GM23338 (cell line): ENCODE results near the gene HMCN2. TPM values are rescaled to one million over a fixed set of nuclear protein-coding genes. Genes with fewer than 3 reads are reported as not detected.
A peak's percentile ranks its signal among the peaks of the same experiment; 100 is the strongest.

Experiments
- ATAC-seq: fragments of 200-7000 bp; cut with Tn5 transposase; 3 replicates; pipeline ENCODE4 v1.9.1; 2020
- DNase-seq: peaks from one replicate; pipeline ENCODE4 v3.0.0-alpha.2; 2015; ENCODE audit warnings: low spot score
- H2AFZ ChIP-seq: fragments of 200-600 bp; sonication (generic); 2 replicates; pipeline ENCODE4 v1.8.0; 2016; ENCODE audit warnings: antibody characterized with exemption, mild to moderate bottlenecking, moderate library complexity
- H3F3A ChIP-seq: fragments of 200-600 bp; sonication (generic); replicated peaks from 2 replicates; pipeline ENCODE4 v1.8.0; 2017; ENCODE audit warnings: antibody characterized with exemption, mixed run types, low read depth
- H3K27ac ChIP-seq: fragments of 200-600 bp; sonication (generic); 2 replicates; pipeline ENCODE4 v1.6.1; 2016; ENCODE audit warnings: low read depth
- H3K27me3 ChIP-seq: fragments of 200-600 bp; sonication (generic); 2 replicates; pipeline ENCODE4 v1.8.0; 2016; ENCODE audit warnings: mild to moderate bottlenecking, mixed run types, moderate library complexity; ENCODE audit not compliant: insufficient read depth
- H3K36me3 ChIP-seq: fragments of 200-600 bp; sonication (generic); 2 replicates; pipeline ENCODE4 v1.8.0; 2016; ENCODE audit warnings: mild to moderate bottlenecking; ENCODE audit not compliant: insufficient read depth
- H3K4me1 ChIP-seq: fragments of 200-600 bp; sonication (generic); 2 replicates; pipeline ENCODE4 v1.8.0; 2016; ENCODE audit warnings: mild to moderate bottlenecking, moderate library complexity; ENCODE audit not compliant: insufficient read depth
- H3K4me2 ChIP-seq: fragments of 200-600 bp; sonication (generic); 2 replicates; pipeline ENCODE4 v1.7.1; 2017; ENCODE audit warnings: mixed run types
- H3K4me3 ChIP-seq: fragments of 200-600 bp; sonication (generic); 2 replicates; pipeline ENCODE4 v1.6.1; 2016; ENCODE audit warnings: mixed run types
- H3K79me2 ChIP-seq: fragments of 200-600 bp; sonication (generic); replicated peaks from 2 replicates; pipeline ENCODE4 v1.8.0; 2017; ENCODE audit warnings: mild to moderate bottlenecking; ENCODE audit not compliant: insufficient read depth
- H3K9me2 ChIP-seq: fragments of 200-600 bp; sonication (generic); 2 replicates; pipeline ENCODE4 v1.8.0; 2017; ENCODE audit not compliant: insufficient read depth
- H4K20me1 ChIP-seq: fragments of 200-600 bp; sonication (generic); replicated peaks from 2 replicates; pipeline ENCODE4 v1.8.0; 2017; ENCODE audit warnings: mild to moderate bottlenecking; ENCODE audit not compliant: insufficient read depth
- H3K27ac Mint-ChIP-seq: 2 replicates; pipeline ENCODE4 v1.8.0; 2020; ENCODE audit warnings: inconsistent platforms, mild to moderate bottlenecking, moderate library complexity, mixed read lengths
- H3K27me3 Mint-ChIP-seq: 3 replicates; pipeline ENCODE4 v1.8.0; 2022; ENCODE audit warnings: low read depth, mild to moderate bottlenecking, moderate library complexity, mixed read lengths, inconsistent platforms; ENCODE audit not compliant: insufficient read depth, poor library complexity
- H3K36me3 Mint-ChIP-seq: 3 replicates; pipeline ENCODE4 v1.8.0; 2021; ENCODE audit warnings: low read depth, mild to moderate bottlenecking, inconsistent platforms, moderate library complexity, mixed read lengths
- H3K4me1 Mint-ChIP-seq: 3 replicates; pipeline ENCODE4 v1.8.0; 2020; ENCODE audit warnings: mild to moderate bottlenecking, inconsistent platforms, mixed read lengths
- H3K4me3 Mint-ChIP-seq: 3 replicates; pipeline ENCODE4 v1.8.0; 2021; ENCODE audit warnings: moderate library complexity, mild to moderate bottlenecking, inconsistent platforms, mixed read lengths
- H3K9me3 Mint-ChIP-seq: 3 replicates; pipeline ENCODE4 v1.8.0; 2020; ENCODE audit warnings: moderate library complexity, mild to moderate bottlenecking, inconsistent platforms, mixed read lengths
- CTCF ChIP-seq, 2 experiments: fragments of 200-600 bp in 1 of 2; sonication (generic) in 1 of 2; conservative IDR thresholded peaks; 2 replicates each; pipeline versions ENCODE4 v1.5.1 to v1.6.1; 2016 to 2017; ENCODE audit warnings: antibody characterized with exemption in 2 of 2, low read depth in 2 of 2, mild to moderate bottlenecking in 2 of 2, moderate library complexity in 1 of 2
- JUNB ChIP-seq: IDR thresholded peaks from one replicate; pipeline ENCODE4 v1.6.1; 2016; ENCODE audit warnings: antibody characterized with exemption; ENCODE audit not compliant: unreplicated experiment
- POLR2AphosphoS5 ChIP-seq: IDR thresholded peaks from 2 replicates; pipeline ENCODE4 v1.6.1; 2016; ENCODE audit warnings: antibody characterized with exemption, low read depth
- STAT1 ChIP-seq: IDR thresholded peaks from one replicate; pipeline ENCODE4 v1.6.1; 2016; ENCODE audit warnings: antibody characterized with exemption; ENCODE audit not compliant: unreplicated experiment
- ZNF114 ChIP-seq: fragments of 250-450 bp; sonication (Bioruptor Pico); IDR thresholded peaks from 2 replicates; pipeline ENCODE4 v1.5.0; 2020; ENCODE audit warnings: mild to moderate bottlenecking, moderate library complexity
- ZNF331 ChIP-seq: fragments of 250-450 bp; sonication (Bioruptor Pico); IDR thresholded peaks from 2 replicates; pipeline ENCODE4 v1.5.0; 2020; ENCODE audit warnings: low read depth, mild to moderate bottlenecking, moderate library complexity
- ZNF462 ChIP-seq: fragments of 250-450 bp; sonication (Bioruptor Pico); IDR thresholded peaks from 2 replicates; pipeline ENCODE4 v1.5.0; 2020; ENCODE audit warnings: mild to moderate bottlenecking, moderate library complexity
- polyA plus RNA-seq: library from polyadenylated mRNA; unstranded; fragments of >200 nt; fragmentation: Nextera tagmentation; extraction: Ambion mirVana; gene quantifications from 2 replicates; pipeline ENCODE4 v1.2.1, GENCODE V29; 2016
- total RNA-seq: library from RNA; depleted of rRNA; stranded (reverse); fragments of >200 nt; shearing (Covaris generic); gene quantifications from 2 replicates; pipeline ENCODE4 v1.2.3, GENCODE V29; 2014

Gene HMCN2
- total and polyA plus RNA-seq, 2 experiments from 2014 or later, result 1.3 to 4.7 TPM

DNA sequence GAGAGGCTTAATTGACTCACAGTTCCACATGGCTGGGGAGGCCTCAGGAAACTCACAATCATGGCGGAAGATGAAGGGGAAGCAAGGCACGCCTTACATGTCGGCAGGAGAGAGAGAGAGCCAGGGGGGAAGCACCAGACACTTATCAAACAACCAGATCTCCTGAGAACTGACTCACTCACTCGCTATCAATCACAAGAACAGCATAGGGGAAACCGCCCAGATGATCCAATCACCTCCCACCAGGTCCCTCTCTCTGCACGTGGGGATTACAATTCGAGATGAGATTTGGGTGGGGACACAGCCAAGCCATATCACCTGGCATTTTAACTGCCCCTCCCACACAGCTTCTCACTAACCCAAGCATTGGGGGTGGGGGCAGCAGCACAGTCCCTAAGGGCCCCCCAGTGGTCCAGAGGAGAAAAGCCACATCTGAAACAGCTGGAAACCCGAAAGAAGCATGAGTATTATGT, 103.1 kb downstream of the HMCN2 start:
- Histone ChIP-seq H3K79me2 (no peaks in the 10 kb centered on the region), H3K9me2 (no peaks in the 10 kb centered on the region), H2AFZ (no peak overlapping the region), H3K4me2 (no peak overlapping the region), H3K27ac (no peak overlapping the region), H3F3A (no peaks in the 10 kb centered on the region), H3K36me3 (no peaks in the 10 kb centered on the region), H3K4me1 (no peaks in the 10 kb centered on the region), H3K27me3 (no peaks in the 10 kb centered on the region), H3K4me3 (no peak overlapping the region), H4K20me1 (no peaks in the 10 kb centered on the region)
- ATAC-seq (peak; percentile 12; the same call in 1 of the 3 replicates), DNase-seq (no peak)
- H3K27me3 Mint-ChIP-seq, result peaks cover 2% of the 10 kb centered on the region
- no peaks in the 10 kb centered on the region; the same call in 2 of the 3 replicates for H3K9me3 Mint-ChIP-seq
- H3K27ac Mint-ChIP-seq, result no peak overlapping the region
- no peak overlapping the region for H3K4me3 Mint-ChIP-seq
- peaks cover 14% of the 10 kb centered on the region; the same call in 2 of the 3 replicates for H3K4me1 Mint-ChIP-seq
- H3K36me3 Mint-ChIP-seq, result peaks cover 8% of the 10 kb centered on the region; the same call in 2 of the 3 replicates
- TF ChIP-seq ZNF114 (CRISPR knock-in tag) (no peak), CTCF (conservative IDR thresholded peaks at IDR 0.05; ENCODE audit: low read depth in 2 of 2) (peak in 1 of 2 experiments; percentile 28; a peak in 2 of 4 replicates)

GRCh38 chr9:130370226-130370625, 104.7 kb downstream of the HMCN2 start:
- DNase-seq (no peak), ATAC-seq (no peak)
- Mint-ChIP-seq H3K4me1 (peaks cover 14% of the 10 kb centered on the region; the same call in 2 of the 3 replicates), H3K4me3 (no peak overlapping the region), H3K36me3 (peaks cover 11% of the 10 kb centered on the region; the same call in 2 of the 3 replicates), H3K27me3 (peaks cover 2% of the 10 kb centered on the region), H3K27ac (no peak overlapping the region), H3K9me3 (no peaks in the 10 kb centered on the region; the same call in 2 of the 3 replicates)
- no peaks in the 10 kb centered on the region for H4K20me1 ChIP-seq
- H3F3A ChIP-seq, result no peaks in the 10 kb centered on the region
- no peaks in the 10 kb centered on the region for H3K9me2 ChIP-seq
- H3K4me3 ChIP-seq, result no peak overlapping the region
- no peak overlapping the region for H2AFZ ChIP-seq
- H3K4me1 ChIP-seq, result no peaks in the 10 kb centered on the region
- H3K4me2 ChIP-seq, result no peak overlapping the region
- no peak overlapping the region for H3K27ac ChIP-seq
- no peaks in the 10 kb centered on the region for H3K27me3 ChIP-seq
- TF ChIP-seq STAT1 (no peak), JUNB (no peak)
- H3K36me3 ChIP-seq, result no peaks in the 10 kb centered on the region
- no peaks in the 10 kb centered on the region for H3K79me2 ChIP-seq

DNA sequence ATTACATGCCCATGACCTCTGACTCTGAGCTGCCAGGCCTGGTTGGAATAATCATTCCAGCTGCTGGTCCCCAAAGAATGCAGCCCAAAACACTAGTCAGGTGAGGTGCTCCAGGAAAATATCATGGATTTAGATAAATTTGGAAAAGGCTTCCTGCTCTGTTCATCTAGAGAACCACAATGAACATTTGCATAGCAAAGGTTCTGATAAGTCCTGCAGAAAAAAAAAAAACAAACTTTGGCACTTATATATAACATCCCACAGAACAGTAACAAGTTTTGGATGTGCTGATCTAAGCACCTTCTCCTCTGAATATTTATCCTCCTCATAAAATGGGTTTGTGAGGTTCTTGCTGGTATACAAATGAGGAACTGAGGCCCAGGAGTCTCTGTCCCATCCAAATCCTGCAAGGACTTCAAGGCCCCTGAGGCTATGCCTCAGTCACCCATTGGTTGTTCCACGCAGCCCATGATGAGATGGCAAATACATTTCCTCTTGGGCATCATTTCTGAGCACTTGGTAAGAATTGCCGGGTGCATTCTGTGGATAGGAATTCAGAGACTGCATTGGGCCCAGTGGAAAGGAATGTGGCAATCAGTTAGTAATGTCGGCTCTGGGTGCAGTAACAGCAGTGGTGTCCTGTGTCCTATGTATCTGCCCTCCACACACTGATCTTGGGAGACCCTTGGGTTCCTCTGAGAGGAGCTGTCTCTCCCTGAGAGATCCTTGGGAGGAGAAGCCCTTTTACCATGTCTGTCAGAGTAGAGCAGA, 105.8 kb downstream of the HMCN2 start:
- no peak for ATAC-seq
- Histone ChIP-seq H2AFZ (no peak overlapping the region), H3K27me3 (no peaks in the 10 kb centered on the region), H3K4me2 (no peak overlapping the region), H3K36me3 (no peaks in the 10 kb centered on the region), H3K4me3 (no peak overlapping the region), H4K20me1 (no peaks in the 10 kb centered on the region), H3K27ac (no peak overlapping the region), H3K79me2 (no peaks in the 10 kb centered on the region), H3K9me2 (no peaks in the 10 kb centered on the region), H3K4me1 (no peaks in the 10 kb centered on the region), H3F3A (no peaks in the 10 kb centered on the region)
- Mint-ChIP-seq H3K27ac (no peak overlapping the region), H3K4me3 (no peak overlapping the region), H3K9me3 (no peaks in the 10 kb centered on the region; the same call in 2 of the 3 replicates), H3K4me1 (peaks cover 14% of the 10 kb centered on the region; the same call in 2 of the 3 replicates), H3K36me3 (peaks cover 11% of the 10 kb centered on the region; the same call in 2 of the 3 replicates), H3K27me3 (peaks cover 2% of the 10 kb centered on the region)
- DNase-seq, result no peak
- TF ChIP-seq ZNF331 (CRISPR knock-in tag), result no peak
- no peak for TF ChIP-seq JUNB
- no peak for TF ChIP-seq ZNF462
- TF ChIP-seq POLR2AphosphoS5, result no peak
- TF ChIP-seq STAT1, result no peak
